HAP-1 (cell line): ENCODE measurements around the gene CHCHD5.
"Not testable (repeated sequence)": the region's sequence is repeated elsewhere in the genome, so short reads cannot be mapped to it uniquely, and the experiment has no call there.

Experiments used
- DNase-seq, 2 experiments: peaks; one replicate each; pipeline ENCODE4 v3.0.0-alpha.2; 2016 to 2020; ENCODE audit warnings: low spot score in 2 of 2
- H3K27me3 ChIP-seq: fragments of 250-450 bp; sonication (Bioruptor Pico); 2 replicates; pipeline ENCODE4 v1.5.1; 2020; ENCODE audit warnings: low read depth, mild to moderate bottlenecking, moderate library complexity
- H3K36me3 ChIP-seq: fragments of 250-450 bp; sonication (Bioruptor Pico); replicated peaks from 2 replicates; pipeline ENCODE4 v1.5.1; 2020; ENCODE audit warnings: mild to moderate bottlenecking
- H3K4me1 ChIP-seq: fragments of 250-450 bp; sonication (Bioruptor Pico); 2 replicates; pipeline ENCODE4 v1.5.1; 2020; ENCODE audit warnings: mild to moderate bottlenecking
- H3K4me3 ChIP-seq: fragments of 250-450 bp; sonication (Bioruptor Pico); 2 replicates; pipeline ENCODE4 v1.5.1; 2020; ENCODE audit warnings: mild to moderate bottlenecking, moderate library complexity
- H3K9me3 ChIP-seq: fragments of 250-450 bp; sonication (Bioruptor Pico); 2 replicates; pipeline ENCODE4 v1.5.1; 2020; ENCODE audit warnings: mild to moderate bottlenecking, moderate library complexity
- in situ Hi-C: fragments of 300-500 bp; cut with MboI; formaldehyde crosslinking; loops from 3 replicates; pipeline ENCODE4 v1.14.3; 2020; ENCODE audit warnings: low sequenced_read_pairs, inconsistent platforms, mixed read lengths

Gene CHCHD5

DNA sequence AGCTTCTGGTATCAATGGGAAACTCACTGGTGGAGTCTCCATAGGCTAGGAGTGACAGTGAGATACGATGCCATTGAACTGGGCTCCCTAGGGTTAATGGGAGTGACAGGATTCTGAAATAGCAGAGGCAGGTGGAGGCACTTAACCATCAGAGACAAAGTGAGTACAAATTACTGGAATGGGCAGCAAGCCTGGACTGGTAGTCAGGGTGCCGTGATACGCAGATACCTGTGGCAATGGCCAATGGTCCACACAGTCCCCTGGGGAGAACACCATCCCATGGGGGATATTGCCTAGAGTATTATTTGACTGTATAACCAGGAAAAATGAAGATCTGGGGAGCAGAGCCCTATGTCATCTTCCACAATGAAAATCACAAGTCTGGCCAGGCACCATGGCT lies 17.3 kb downstream of the CHCHD5 start:
- DNase-seq, result no peak
- in situ Hi-C loops, result loop anchor here (25.0 kb wide), 1 partner anchor 361 kb away; no protein-coding TSS in a partner anchor

DNA sequence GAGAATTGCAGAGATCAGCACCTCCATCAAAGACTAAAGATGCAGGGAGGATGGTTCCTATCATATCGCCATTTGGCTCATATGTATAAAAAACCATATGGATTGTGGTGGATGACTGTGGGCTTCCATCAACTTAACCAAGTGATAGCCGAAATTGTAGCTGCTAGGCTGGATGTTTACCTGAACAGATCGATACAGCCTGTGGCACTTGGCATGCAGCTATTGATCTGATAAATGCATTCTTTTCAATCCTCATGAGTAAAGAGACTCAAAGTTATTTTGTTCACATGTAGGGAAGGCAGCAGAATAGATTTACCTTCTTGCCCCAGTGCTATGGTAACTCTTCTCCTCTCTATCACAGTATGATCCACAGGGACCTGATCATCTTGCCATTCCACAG lies 18.5 kb downstream of the CHCHD5 start:
- H3K27me3 ChIP-seq, result no peaks in the 10 kb centered on the region
- H3K4me3 ChIP-seq, result no peak overlapping the region
- H3K9me3 ChIP-seq, result no peaks in the 10 kb centered on the region
- in situ Hi-C loops, result loop anchor here (25.0 kb wide), 1 partner anchor 359 kb away; no protein-coding TSS in a partner anchor
- peaks cover 8% of the 10 kb centered on the region for H3K4me1 ChIP-seq
- no peaks in the 10 kb centered on the region for H3K36me3 ChIP-seq
- DNase-seq, result no peak

More for the DNA sequence above, 17.3 kb downstream of the CHCHD5 start:
- H3K4me1 ChIP-seq, result peaks cover 8% of the 10 kb centered on the region
- no peak overlapping the region for H3K4me3 ChIP-seq
- no peaks in the 10 kb centered on the region for H3K27me3 ChIP-seq
- no peaks in the 10 kb centered on the region for H3K36me3 ChIP-seq
- no peaks in the 10 kb centered on the region for H3K9me3 ChIP-seq

DNA sequence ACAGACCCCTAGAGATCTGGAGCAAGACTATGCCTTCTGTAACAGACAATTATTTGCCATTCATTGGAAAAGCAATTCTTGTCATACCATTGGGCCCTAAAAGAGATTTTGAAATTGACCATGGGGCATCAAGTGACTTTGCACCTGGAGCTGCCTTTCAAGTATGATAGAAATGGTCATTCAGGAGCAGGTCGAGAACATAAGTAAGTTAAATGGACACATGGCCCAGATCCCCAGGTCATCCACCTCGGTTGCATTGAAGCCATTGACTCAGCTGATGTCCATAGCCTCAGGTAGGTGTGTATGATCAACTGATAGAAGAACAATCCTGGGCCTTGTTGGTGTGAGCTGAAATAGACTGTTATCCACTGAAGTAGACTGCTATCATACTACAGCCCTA lies 19.3 kb downstream of the CHCHD5 start:
- H3K9me3 ChIP-seq, result no peaks in the 10 kb centered on the region
- peaks cover 8% of the 10 kb centered on the region for H3K4me1 ChIP-seq
- no peak for DNase-seq
- no peaks in the 10 kb centered on the region for H3K27me3 ChIP-seq
- H3K36me3 ChIP-seq, result no peaks in the 10 kb centered on the region
- in situ Hi-C loops, result loop anchor here (25.0 kb wide), 1 partner anchor 359 kb away; no protein-coding TSS in a partner anchor
- H3K4me3 ChIP-seq, result no peak overlapping the region

GRCh38 chr2:112604952-112605351 lies 20.5 kb downstream of the CHCHD5 start:
- H3K4me1 ChIP-seq, result peaks cover 4% of the 10 kb centered on the region
- DNase-seq, result no peak
- H3K4me3 ChIP-seq, result no peak overlapping the region
- H3K36me3 ChIP-seq, result no peaks in the 10 kb centered on the region
- H3K9me3 ChIP-seq, result no peaks in the 10 kb centered on the region
- in situ Hi-C loops, result loop anchor here (25.0 kb wide), 1 partner anchor 357 kb away; no protein-coding TSS in a partner anchor
- no peaks in the 10 kb centered on the region for H3K27me3 ChIP-seq

DNA sequence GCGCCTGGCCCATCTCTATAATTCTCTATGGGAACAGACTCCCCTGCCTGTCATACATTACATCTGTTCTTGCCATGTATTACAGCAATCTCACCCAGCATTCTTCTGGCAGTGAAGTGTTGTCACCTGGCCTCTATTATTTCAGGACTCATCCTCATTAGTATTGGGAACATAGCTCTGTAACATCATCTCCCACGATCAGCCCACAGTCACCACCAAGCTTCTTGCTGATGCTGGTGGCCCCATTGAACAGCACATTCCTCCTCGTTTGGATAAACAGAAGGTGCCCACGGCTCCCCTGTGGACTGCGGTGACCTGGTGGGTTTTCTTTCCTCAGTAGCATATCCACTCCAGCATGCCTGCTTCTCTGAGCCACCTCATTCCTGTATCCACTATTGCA lies 21.5 kb downstream of the CHCHD5 start:
- Histone ChIP-seq H3K27me3 (no peaks in the 10 kb centered on the region), H3K36me3 (no peaks in the 10 kb centered on the region), H3K4me1 (no peaks in the 10 kb centered on the region), H3K4me3 (no peak overlapping the region), H3K9me3 (no peaks in the 10 kb centered on the region)
- no peak for DNase-seq
- in situ Hi-C loops, result loop anchor here (25.0 kb wide), 1 partner anchor 356 kb away; no protein-coding TSS in a partner anchor

GRCh38 chr2:112606547-112606946 lies 22.1 kb downstream of the CHCHD5 start:
- Histone ChIP-seq H3K36me3 (no peaks in the 10 kb centered on the region), H3K27me3 (peaks cover 2% of the 10 kb centered on the region; the same call in 1 of the 2 replicates), H3K4me3 (no peak overlapping the region), H3K9me3 (no peaks in the 10 kb centered on the region), H3K4me1 (no peaks in the 10 kb centered on the region)
- in situ Hi-C loops, result loop anchor here (25.0 kb wide), 1 partner anchor 356 kb away; no protein-coding TSS in a partner anchor
- no peak for DNase-seq

DNA sequence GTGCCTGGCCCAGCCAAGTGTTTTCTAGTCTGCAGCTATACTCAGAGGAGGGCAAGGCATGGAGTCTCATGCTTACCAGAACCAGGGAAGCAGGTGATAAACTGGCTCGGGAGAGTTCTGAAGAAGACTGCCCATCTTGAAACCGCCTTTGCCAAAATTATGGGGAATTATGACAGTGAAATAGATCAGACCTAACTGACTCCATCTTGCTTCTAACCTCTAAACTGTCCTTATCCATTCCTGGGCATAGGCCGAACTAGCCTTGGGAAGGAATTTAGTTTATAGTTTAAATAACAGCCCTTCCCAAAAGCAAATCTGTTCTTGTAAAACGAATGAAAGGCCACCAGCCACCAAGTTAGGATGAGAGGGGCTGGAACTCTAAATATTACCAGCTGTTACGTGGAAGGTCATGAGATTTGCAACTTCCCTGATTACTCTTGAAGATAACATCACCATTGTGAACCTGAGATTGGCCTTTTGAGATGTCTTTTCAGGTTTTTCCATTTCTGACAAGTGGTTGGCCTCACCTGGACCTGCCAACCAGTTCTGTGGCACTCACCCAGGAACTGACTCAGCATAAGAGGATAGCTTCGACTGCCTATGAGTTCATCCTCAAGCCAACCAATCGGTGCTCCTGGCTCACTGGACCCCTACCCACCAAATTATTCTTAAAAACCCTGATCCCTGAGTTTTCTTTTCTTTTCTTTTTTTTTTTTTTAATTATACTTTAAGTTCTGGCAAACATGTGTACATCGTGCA lies 23.4 kb downstream of the CHCHD5 start:
- no peaks in the 10 kb centered on the region for H3K4me1 ChIP-seq
- DNase-seq, result no peak
- H3K27me3 ChIP-seq, result peaks cover 12% of the 10 kb centered on the region
- no peaks in the 10 kb centered on the region; the same call in 1 of the 2 replicates for H3K9me3 ChIP-seq
- no peak overlapping the region for H3K4me3 ChIP-seq
- in situ Hi-C loops, result loop anchor here (25.0 kb wide), 1 partner anchor 354 kb away; no protein-coding TSS in a partner anchor
- no peaks in the 10 kb centered on the region for H3K36me3 ChIP-seq

- not testable (repeated sequence) for H3K36me3 ChIP-seq, H3K9me3 ChIP-seq, DNase-seq, H3K4me3 ChIP-seq, H3K4me1 ChIP-seq
- H3K27me3 ChIP-seq, result peaks cover 13% of the 10 kb centered on the region
- in situ Hi-C loops, result loop anchor here (25.0 kb wide), 1 partner anchor 353 kb away; no protein-coding TSS in a partner anchor
Measured at GRCh38 chr2:112609320-112609719, 24.9 kb downstream of the CHCHD5 start.

DNA sequence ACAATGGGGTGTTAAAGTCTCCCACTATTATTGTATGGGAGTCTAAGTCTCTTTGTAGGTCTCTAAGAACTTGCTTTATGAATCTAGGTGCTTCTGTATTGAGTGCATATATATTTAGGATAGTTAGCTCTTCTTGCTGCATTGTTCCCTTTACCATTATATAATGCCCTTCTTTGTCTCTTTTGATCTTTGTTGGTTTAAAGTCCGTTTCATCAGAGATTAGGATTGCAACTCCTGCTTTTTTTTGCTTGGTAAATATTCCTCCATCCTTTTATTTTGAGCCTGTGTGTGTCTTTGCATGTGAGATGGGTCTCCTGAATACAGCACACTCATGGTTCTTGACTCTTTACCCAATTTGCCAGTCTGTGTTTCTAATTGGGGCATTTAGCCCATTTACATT lies 27.9 kb downstream of the CHCHD5 start:
- H3K9me3 ChIP-seq, DNase-seq, H3K36me3 ChIP-seq, H3K4me1 ChIP-seq, H3K4me3 ChIP-seq: not testable (repeated sequence)
- H3K27me3 ChIP-seq, result peaks cover 13% of the 10 kb centered on the region
- in situ Hi-C loops, result loop anchor here (25.0 kb wide), 1 partner anchor 350 kb away; no protein-coding TSS in a partner anchor

- DNase-seq, result no peak
- no peaks in the 10 kb centered on the region for H3K4me1 ChIP-seq
- peaks cover 13% of the 10 kb centered on the region for H3K27me3 ChIP-seq
- H3K4me3 ChIP-seq, result no peak overlapping the region
- in situ Hi-C loops, result loop anchor here (25.0 kb wide), 1 partner anchor 348 kb away; no protein-coding TSS in a partner anchor
- no peaks in the 10 kb centered on the region; the same call in 1 of the 2 replicates for H3K9me3 ChIP-seq
- no peaks in the 10 kb centered on the region for H3K36me3 ChIP-seq
Measured at GRCh38 chr2:112614201-112614840, 29.9 kb downstream of the CHCHD5 start.

- DNase-seq, result no peak
- Histone ChIP-seq H3K4me3 (no peak overlapping the region), H3K4me1 (no peaks in the 10 kb centered on the region), H3K36me3 (no peaks in the 10 kb centered on the region), H3K27me3 (peaks cover 13% of the 10 kb centered on the region), H3K9me3 (no peaks in the 10 kb centered on the region; the same call in 1 of the 2 replicates)
- in situ Hi-C loops, result loop anchor here (25.0 kb wide), 1 partner anchor 347 kb away; no protein-coding TSS in a partner anchor
Measured at GRCh38 chr2:112615051-112615450, 30.6 kb downstream of the CHCHD5 start.

GRCh38 chr2:112615798-112616197 lies 31.4 kb downstream of the CHCHD5 start:
- not testable (repeated sequence) for H3K4me1 ChIP-seq, DNase-seq, H3K4me3 ChIP-seq, H3K36me3 ChIP-seq, H3K9me3 ChIP-seq
- peaks cover 13% of the 10 kb centered on the region for H3K27me3 ChIP-seq
- in situ Hi-C loops, result loop anchor here (25.0 kb wide), 1 partner anchor 347 kb away; no protein-coding TSS in a partner anchor

- in situ Hi-C loops, result loop anchor here (25.0 kb wide), 1 partner anchor 344 kb away; no protein-coding TSS in a partner anchor
- DNase-seq, result no peak
- H3K4me1 ChIP-seq, result no peaks in the 10 kb centered on the region
- no peaks in the 10 kb centered on the region for H3K36me3 ChIP-seq
- H3K27me3 ChIP-seq, result no peaks in the 10 kb centered on the region; the same call in 1 of the 2 replicates
- H3K4me3 ChIP-seq, result no peak overlapping the region
- H3K9me3 ChIP-seq, result no peaks in the 10 kb centered on the region
Measured at GRCh38 chr2:112618383-112618782, 34.0 kb downstream of the CHCHD5 start.
